SU-DHL-6 (cell line): ENCODE measurements around the gene SAMD4B.

Experiments used
- CTCF ChIP-seq: fragments of 200-600 bp; sonication (generic); IDR thresholded peaks from one replicate; pipeline ENCODE4 v1.5.1; 2017; ENCODE audit warnings: antibody characterized with exemption, mild to moderate bottlenecking, low read length, moderate library complexity; ENCODE audit not compliant: insufficient read depth, poor library complexity, severe bottlenecking
- EZH2phosphoT487 ChIP-seq: fragments of 200-600 bp; sonication (generic), shearing (Covaris generic); conservative IDR thresholded peaks from 2 replicates; pipeline ENCODE4 v1.6.1; 2018; ENCODE audit warnings: mild to moderate bottlenecking, antibody characterized with exemption, low read length, moderate library complexity, mixed read lengths

DNA sequence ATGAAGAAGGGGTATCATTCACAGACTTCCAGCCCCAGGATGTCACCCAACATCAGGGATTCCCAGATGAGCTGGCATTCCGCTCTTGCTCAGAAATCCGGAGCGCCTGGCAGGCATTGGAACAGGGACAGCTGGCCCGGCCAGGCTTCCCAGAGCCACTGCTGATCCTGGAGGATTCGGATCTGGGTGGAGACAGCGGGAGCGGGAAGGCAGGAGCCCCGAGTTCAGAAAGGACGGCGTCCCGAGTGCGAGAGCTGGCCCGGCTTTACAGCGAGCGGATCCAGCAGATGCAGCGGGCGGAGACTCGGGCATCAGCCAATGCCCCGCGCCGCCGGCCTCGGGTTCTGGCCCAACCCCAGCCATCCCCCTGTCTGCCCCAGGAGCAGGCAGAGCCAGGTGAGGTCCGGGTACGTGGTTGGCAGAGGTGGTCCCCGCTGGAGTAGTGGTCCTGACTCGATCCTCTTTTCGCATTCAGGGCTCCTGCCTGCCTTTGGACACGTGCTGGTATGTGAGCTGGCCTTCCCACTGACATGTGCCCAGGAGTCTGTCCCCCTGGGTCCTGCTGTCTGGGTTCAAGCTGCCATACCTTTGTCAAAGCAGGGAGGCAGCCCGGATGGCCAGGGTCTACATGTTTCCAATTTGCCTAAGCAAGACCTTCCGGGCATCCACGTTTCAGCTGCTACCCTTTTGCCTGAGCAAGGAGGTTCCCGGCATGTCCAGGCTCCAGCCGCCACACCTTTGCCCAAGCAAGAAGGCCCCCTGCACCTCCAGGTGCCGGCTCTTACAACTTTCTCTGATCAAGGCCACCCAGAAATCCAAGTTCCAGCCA, 81.3 kb downstream of the SAMD4B start:
- TF ChIP-seq CTCF (no peak), EZH2phosphoT487 (no peak)
